Natural killer cell (primary cell): ENCODE measurements around the gene CDH19. TPM values are rescaled to one million over a fixed set of nuclear protein-coding genes. Genes with fewer than 3 reads are reported as not detected.

Experiments used
- ATAC-seq, 3 donors: fragments of 150-1000 bp in 2 of 3; fragments of 200-7000 bp in 1 of 3; cut with Tn5 transposase; 1 replicate in 1 of 3; 2 replicates in 2 of 3; pipeline ENCODE4 v1.10.0; 2021; ENCODE audit warnings: mild to moderate bottlenecking in 2 of 3, moderate library complexity in 2 of 3
- DNase-seq, 2 donors: peaks; one replicate each; pipeline versions ENCODE4 v3.0.0 to v3.0.0-alpha.2; 2013 to 2021; ENCODE audit warnings: mixed read lengths in 1 of 2
- H3K27ac ChIP-seq: one replicate; pipeline ENCODE4 v1.5.1; 2013; ENCODE audit warnings: mild to moderate bottlenecking, low read length
- H3K27me3 ChIP-seq: one replicate; pipeline ENCODE4 v1.6.1; 2013; ENCODE audit warnings: low read length; ENCODE audit not compliant: control insufficient read depth, insufficient read depth
- H3K36me3 ChIP-seq: one replicate; pipeline ENCODE4 v1.6.1; 2013; ENCODE audit warnings: low read length; ENCODE audit not compliant: control insufficient read depth, insufficient read depth
- H3K4me1 ChIP-seq: one replicate; pipeline ENCODE4 v1.6.1; 2013; ENCODE audit warnings: low read length; ENCODE audit not compliant: control insufficient read depth, insufficient read depth
- H3K4me3 ChIP-seq: one replicate; pipeline ENCODE4 v1.5.1; 2013; ENCODE audit warnings: low read length
- H3K9me3 ChIP-seq: one replicate; pipeline ENCODE4 v1.6.1; 2013; ENCODE audit warnings: low read length; ENCODE audit not compliant: control insufficient read depth, insufficient read depth
- H3K27ac Mint-ChIP-seq, 2 donors: one replicate each; pipeline ENCODE4 v1.8.0; 2022; ENCODE audit warnings: mild to moderate bottlenecking in 2 of 2, mixed read lengths in 2 of 2, moderate library complexity in 1 of 2
- H3K27me3 Mint-ChIP-seq, 2 donors: one replicate each; pipeline ENCODE4 v1.8.0; 2022; ENCODE audit warnings: low read depth in 2 of 2, mixed read lengths in 2 of 2
- H3K36me3 Mint-ChIP-seq: one replicate; pipeline ENCODE4 v1.8.0; 2022; ENCODE audit warnings: mixed read lengths
- H3K4me1 Mint-ChIP-seq, 2 donors: one replicate each; pipeline ENCODE4 v1.8.0; 2022; ENCODE audit warnings: mixed read lengths in 2 of 2
- H3K4me3 Mint-ChIP-seq: one replicate; pipeline ENCODE4 v1.8.0; 2022; ENCODE audit warnings: mild to moderate bottlenecking, moderate library complexity, mixed read lengths
- H3K9me3 Mint-ChIP-seq, 2 donors: one replicate each; pipeline ENCODE4 v1.8.0; 2022; ENCODE audit warnings: mixed read lengths in 2 of 2
- WGBS: methylation state at CpG from one replicate; pipeline ENCODE4 v1.1.7; 2013; ENCODE audit warnings: missing lambda C conversion rate; ENCODE audit not compliant: insufficient coverage; 5-methylcytosine and 5-hydroxymethylcytosine counted together
- intact Hi-C: fragments of 100-400 bp; cut with micrococcal nuclease; formaldehyde crosslinking; loops from one replicate; pipeline ENCODE4 v1.14.2; 2022
- total RNA-seq, 4 donors: library from RNA; stranded (reverse); fragments of 120-200 nt in 1 of 4; gene quantifications; one replicate each; pipeline versions ENCODE4 v1.2.3 to v1.2.4, GENCODE V29; 2013 to 2022
- TF ChIP-seq, protein P1 (sequence below): fragments of 200-600 bp; IDR thresholded peaks from one replicate; pipeline ENCODE4 v1.8.0; 2022; ENCODE audit warnings: antibody characterized with exemption

CDH19 gene
- total RNA-seq, 3 donors from 2014 or later (not counting 1 experiment from before 2014, with no cell fraction given) = not detected

DNA sequence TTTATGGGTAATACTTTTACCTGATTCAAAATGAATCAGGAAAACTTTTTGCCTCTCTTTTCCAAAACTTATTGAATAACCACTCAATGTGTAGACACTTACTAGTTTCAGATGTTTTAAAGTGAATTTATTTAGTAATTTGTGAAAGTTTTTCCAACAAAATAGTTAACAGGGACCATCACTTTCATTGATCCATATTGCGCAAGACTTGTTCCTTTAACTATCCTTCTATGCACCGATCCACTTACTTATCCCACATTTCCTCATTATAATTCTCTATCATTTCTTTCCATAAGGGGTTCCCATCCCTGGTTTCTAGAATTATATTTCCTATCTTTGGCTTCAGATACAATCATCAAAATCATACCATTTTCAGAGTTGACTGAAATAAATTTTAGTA, 48.3 kb downstream of the CDH19 start:
- no peak overlapping the region for H3K27ac Mint-ChIP-seq
- Histone ChIP-seq H3K4me1 (no peaks in the 10 kb centered on the region), H3K27me3 (no peaks in the 10 kb centered on the region), H3K4me3 (no peak overlapping the region), H3K27ac (no peak overlapping the region), H3K9me3 (no peaks in the 10 kb centered on the region), H3K36me3 (no peaks in the 10 kb centered on the region)
- H3K4me3 Mint-ChIP-seq = no peak overlapping the region
- no peaks in the 10 kb centered on the region for H3K4me1 Mint-ChIP-seq
- TF ChIP-seq, protein P1, sequence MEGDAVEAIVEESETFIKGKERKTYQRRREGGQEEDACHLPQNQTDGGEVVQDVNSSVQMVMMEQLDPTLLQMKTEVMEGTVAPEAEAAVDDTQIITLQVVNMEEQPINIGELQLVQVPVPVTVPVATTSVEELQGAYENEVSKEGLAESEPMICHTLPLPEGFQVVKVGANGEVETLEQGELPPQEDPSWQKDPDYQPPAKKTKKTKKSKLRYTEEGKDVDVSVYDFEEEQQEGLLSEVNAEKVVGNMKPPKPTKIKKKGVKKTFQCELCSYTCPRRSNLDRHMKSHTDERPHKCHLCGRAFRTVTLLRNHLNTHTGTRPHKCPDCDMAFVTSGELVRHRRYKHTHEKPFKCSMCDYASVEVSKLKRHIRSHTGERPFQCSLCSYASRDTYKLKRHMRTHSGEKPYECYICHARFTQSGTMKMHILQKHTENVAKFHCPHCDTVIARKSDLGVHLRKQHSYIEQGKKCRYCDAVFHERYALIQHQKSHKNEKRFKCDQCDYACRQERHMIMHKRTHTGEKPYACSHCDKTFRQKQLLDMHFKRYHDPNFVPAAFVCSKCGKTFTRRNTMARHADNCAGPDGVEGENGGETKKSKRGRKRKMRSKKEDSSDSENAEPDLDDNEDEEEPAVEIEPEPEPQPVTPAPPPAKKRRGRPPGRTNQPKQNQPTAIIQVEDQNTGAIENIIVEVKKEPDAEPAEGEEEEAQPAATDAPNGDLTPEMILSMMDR = no peak
- H3K27me3 Mint-ChIP-seq = no peaks in the 10 kb centered on the region
- peaks cover 2 to 4% of the 10 kb centered on the region in 2 donors for H3K9me3 Mint-ChIP-seq
- intact Hi-C loops = no loop called here
- no peak for DNase-seq
- no peaks in the 10 kb centered on the region for H3K36me3 Mint-ChIP-seq
- no peak for ATAC-seq
- 95% methylated on average over 2 of the region's 2 CpGs for WGBS

DNA sequence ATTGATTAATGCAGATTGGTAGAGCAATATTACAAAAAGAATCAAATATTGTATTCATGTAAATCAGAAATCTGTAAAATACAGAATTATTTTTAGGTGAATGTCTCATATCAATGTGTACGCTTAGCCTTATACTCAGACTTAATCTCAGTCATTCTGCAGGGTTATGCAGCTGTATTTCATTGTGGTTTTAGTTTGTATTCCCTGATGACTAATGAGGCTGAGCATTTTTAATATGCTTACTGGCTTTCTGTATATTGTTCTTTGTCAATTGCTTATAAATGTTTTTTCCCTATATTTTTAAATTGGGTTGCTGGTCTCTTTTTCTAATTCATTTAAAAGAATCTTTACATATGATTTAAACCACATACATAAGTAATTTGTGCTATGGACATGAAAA, 50.1 kb downstream of the CDH19 start:
- no peaks in the 10 kb centered on the region for H3K27me3 Mint-ChIP-seq
- H3K27me3 ChIP-seq = no peaks in the 10 kb centered on the region
- no peaks in the 10 kb centered on the region for H3K9me3 ChIP-seq
- H3K36me3 Mint-ChIP-seq = no peaks in the 10 kb centered on the region
- ATAC-seq (no peak), DNase-seq (no peak)
- intact Hi-C loops = no loop called here
- no peaks in the 10 kb centered on the region for H3K4me1 Mint-ChIP-seq
- WGBS = 100% methylated on average over 1 of the region's 1 CpG
- H3K4me3 ChIP-seq = no peak overlapping the region
- H3K4me3 Mint-ChIP-seq = no peak overlapping the region
- H3K27ac ChIP-seq = no peak overlapping the region
- H3K4me1 ChIP-seq = no peaks in the 10 kb centered on the region
- peaks cover 2 to 4% of the 10 kb centered on the region in 2 donors for H3K9me3 Mint-ChIP-seq
- TF ChIP-seq, protein P1 = no peak
- H3K36me3 ChIP-seq = no peaks in the 10 kb centered on the region
- H3K27ac Mint-ChIP-seq = no peak overlapping the region

DNA sequence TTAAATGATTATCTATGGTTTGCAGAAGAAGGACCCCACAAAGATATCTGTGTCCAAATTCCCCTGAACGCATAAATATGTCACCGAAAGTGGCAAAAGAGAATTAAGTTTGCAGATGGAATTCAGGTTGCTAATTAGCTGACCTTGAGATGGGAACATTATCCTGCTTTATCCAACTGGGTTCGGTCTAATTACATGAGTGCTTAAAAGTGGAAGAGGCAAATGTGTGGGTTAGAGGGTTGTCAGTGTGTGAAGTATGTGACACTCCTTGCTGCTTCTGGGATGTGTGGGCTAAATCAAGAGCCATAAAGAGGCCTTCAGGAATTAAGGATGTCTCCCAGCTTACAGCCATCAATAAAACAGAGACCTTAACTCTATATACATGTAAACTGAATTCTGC, 53.5 kb downstream of the CDH19 start:
- DNase-seq = no peak
- H3K27ac ChIP-seq = no peak overlapping the region
- no peaks in the 10 kb centered on the region for H3K4me1 Mint-ChIP-seq
- no peak overlapping the region for H3K27ac Mint-ChIP-seq
- 88% methylated on average over 3 of the region's 3 CpGs for WGBS
- H3K27me3 ChIP-seq = no peaks in the 10 kb centered on the region
- H3K36me3 ChIP-seq = no peaks in the 10 kb centered on the region
- H3K4me3 Mint-ChIP-seq = no peak overlapping the region
- peaks cover 9 to 13% of the 10 kb centered on the region in 2 donors for H3K9me3 Mint-ChIP-seq
- H3K4me3 ChIP-seq = no peak overlapping the region
- intact Hi-C loops = no loop called here
- no peak for ATAC-seq
- H3K4me1 ChIP-seq = no peaks in the 10 kb centered on the region
- H3K9me3 ChIP-seq = no peaks in the 10 kb centered on the region
- no peaks in the 10 kb centered on the region for H3K36me3 Mint-ChIP-seq
- H3K27me3 Mint-ChIP-seq = no peaks in the 10 kb centered on the region
- TF ChIP-seq, protein P1 = no peak

DNA sequence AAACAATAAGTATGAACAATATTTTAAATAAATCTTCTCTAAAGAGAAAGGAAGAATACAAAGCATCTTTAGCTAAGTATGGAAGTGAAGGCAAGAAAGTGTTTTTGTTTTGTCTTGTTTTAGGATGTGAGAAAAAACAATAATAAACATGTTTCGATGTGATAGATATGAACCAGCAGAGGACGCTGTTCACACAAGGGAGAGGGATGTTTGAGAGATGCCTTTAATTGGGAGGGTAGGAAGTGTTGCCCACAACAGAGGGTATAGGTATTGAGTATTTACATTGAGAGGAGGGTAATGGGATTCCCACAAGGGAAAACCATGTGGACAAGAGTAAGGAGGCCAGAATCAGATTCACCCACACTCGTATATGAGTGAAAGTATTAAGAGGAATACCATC, 55.1 kb downstream of the CDH19 start:
- TF ChIP-seq, protein P1 = no peak
- Mint-ChIP-seq H3K27ac (no peak overlapping the region), H3K36me3 (no peaks in the 10 kb centered on the region), H3K9me3 (peaks cover 11 to 16% of the 10 kb centered on the region in 2 donors), H3K4me3 (no peak overlapping the region), H3K27me3 (no peaks in the 10 kb centered on the region), H3K4me1 (no peaks in the 10 kb centered on the region)
- Histone ChIP-seq H3K36me3 (no peaks in the 10 kb centered on the region), H3K4me1 (no peaks in the 10 kb centered on the region), H3K4me3 (no peak overlapping the region), H3K27ac (no peak overlapping the region), H3K27me3 (no peaks in the 10 kb centered on the region), H3K9me3 (no peaks in the 10 kb centered on the region)
- intact Hi-C loops = no loop called here
- ATAC-seq (no peak), DNase-seq (no peak)
- WGBS = 88% methylated on average over 2 of the region's 3 CpGs
